GM12872 (cell line): ENCODE measurements around the gene SPRY2.

Experiments used
- TF ChIP-seq, protein P1 (sequence below): IDR thresholded peaks from 3 replicates; pipeline ENCODE4 v1.5.1; 2011; ENCODE audit warnings: low read depth, mild to moderate bottlenecking, low read length, moderate library complexity; ENCODE audit not compliant: insufficient read depth

The SPRY2 gene, protein sequence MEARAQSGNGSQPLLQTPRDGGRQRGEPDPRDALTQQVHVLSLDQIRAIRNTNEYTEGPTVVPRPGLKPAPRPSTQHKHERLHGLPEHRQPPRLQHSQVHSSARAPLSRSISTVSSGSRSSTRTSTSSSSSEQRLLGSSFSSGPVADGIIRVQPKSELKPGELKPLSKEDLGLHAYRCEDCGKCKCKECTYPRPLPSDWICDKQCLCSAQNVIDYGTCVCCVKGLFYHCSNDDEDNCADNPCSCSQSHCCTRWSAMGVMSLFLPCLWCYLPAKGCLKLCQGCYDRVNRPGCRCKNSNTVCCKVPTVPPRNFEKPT

DNA sequence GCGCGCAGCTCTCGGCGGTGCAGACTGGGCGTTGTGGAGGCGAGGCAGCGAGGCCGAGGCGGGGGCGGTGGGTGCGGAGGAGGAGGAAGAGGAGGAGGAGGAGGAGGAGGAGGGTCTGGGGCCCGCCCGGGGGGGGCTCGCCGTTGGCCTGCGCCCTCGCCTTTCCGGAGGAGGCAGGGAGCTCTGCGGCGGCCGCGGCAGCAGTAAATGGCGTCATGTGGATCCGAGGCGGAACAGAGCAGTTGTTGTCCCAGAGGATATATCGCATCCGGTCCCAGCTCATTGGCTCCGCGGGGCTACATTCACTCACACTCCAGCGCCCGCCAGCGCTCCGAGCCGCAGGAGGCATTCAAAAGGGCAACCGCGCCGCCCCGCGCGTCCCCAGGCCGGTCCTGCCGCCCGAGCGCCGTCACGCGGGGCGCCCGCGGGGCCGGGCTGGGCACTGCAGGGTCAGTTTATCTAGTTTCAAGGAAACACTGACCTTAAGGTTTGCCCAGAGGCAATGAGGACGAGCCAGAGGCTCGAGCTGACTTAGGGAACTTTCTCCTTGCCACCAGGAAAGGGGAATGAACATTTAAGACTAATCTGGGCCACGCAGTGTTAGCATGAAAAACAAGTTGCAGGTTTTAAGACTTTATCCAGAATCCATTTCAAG is at the start of gene SPRY2:
SPRY2 (minus strand) TSS at position 26 of the 655 bp plus-strand sequence. CDS start 3,421 bp downstream, outside the sequence.
- TF ChIP-seq, protein P1, sequence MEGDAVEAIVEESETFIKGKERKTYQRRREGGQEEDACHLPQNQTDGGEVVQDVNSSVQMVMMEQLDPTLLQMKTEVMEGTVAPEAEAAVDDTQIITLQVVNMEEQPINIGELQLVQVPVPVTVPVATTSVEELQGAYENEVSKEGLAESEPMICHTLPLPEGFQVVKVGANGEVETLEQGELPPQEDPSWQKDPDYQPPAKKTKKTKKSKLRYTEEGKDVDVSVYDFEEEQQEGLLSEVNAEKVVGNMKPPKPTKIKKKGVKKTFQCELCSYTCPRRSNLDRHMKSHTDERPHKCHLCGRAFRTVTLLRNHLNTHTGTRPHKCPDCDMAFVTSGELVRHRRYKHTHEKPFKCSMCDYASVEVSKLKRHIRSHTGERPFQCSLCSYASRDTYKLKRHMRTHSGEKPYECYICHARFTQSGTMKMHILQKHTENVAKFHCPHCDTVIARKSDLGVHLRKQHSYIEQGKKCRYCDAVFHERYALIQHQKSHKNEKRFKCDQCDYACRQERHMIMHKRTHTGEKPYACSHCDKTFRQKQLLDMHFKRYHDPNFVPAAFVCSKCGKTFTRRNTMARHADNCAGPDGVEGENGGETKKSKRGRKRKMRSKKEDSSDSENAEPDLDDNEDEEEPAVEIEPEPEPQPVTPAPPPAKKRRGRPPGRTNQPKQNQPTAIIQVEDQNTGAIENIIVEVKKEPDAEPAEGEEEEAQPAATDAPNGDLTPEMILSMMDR: no peak

DNA sequence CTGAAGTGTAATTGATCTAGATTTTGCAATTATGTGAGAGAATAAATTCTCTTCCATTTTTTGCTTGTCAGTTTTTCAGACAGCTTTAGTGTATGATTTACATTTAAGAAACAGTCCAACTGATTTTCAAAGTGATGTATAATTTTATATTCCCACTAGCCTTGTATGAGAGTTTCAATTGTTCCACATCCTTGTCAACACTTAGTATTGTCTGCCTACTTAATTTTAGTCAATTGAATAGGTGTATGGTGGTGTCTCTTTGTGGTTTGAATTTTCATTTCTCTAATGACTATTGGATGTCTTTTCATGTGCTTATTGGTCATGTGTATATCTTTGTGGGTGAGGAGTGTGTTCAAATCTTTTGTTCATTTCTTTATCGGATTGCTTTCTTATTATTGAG is 49.4 kb upstream of the SPRY2 start:
- TF ChIP-seq, protein P1: no peak

DNA sequence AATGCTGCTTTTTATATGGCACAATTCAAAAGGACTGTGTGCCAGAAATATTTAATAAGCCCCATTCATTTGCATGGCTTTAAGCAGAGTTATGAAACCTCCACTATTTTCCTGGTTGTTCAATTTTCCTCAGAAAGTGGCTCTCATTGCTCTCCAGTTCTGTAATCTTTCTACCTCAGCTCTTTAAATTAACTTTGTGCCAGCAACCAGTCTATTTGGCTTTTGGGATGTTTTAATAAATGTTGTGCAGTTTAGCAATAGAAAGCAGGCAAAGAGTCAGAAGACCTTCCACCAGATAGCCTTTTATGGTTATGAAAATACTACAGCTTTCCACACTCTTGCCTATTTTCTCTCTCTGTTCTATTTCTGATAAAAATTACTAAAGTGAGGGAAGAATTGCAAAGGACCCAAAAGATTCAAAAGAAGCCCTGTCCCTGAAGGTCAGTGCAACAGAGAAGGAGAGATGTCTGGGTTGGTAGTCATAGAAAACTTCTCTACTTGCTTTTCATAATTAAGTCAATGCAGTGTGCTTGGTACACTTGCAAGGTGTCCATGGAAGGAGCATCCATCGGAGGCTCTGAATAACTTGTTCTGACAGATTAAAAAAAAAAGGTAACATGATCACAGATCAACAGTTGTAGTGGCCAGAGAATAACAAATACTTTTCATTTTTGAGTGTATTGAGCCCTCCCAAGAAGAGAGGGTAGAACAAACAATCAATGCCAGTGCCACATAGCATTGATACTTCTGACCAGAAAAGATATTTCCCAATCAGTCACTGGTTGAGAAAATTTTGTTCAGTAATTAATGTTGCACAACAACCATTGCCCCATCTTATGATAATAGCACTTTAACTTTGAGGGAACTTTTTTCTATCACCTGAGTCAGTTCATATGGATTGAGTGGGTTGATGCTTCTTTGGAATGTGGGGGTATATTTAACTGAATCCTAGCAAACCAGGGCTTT is 48.4 kb upstream of the SPRY2 start:
- TF ChIP-seq, protein P1: no peak

DNA sequence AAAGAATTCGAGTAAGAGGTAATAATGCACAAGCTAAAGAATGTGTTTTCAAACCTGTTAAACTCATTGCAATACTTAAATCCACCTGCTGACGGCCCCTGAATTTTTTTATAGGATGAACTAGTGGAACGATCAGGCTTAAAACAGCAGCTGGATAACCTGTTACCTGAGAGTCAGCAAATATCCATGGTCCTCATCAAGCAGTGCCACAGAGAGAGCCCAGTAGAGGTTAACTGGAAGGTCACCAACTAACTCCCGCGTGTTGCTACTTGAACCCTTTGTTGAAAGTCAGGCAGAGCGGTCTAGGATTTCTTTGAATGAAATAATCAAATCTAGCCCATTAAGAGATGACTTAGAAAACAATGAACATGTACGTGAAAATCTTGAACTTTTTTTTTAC is 47.6 kb upstream of the SPRY2 start:
- TF ChIP-seq, protein P1: no peak

- TF ChIP-seq, protein P1: no peak
These were observed 45.7 kb upstream of the SPRY2 start for GRCh38 chr13:80386592-80386991.

- TF ChIP-seq, protein P1: no peak
These were observed 45.1 kb upstream of the SPRY2 start for GRCh38 chr13:80386002-80386401.

- TF ChIP-seq, protein P1: no peak
These were observed 41.6 kb upstream of the SPRY2 start for GRCh38 chr13:80382576-80382975.
